ENCODE results near the gene FUT1.

- TF ChIP-seq MAX (IDR thresholded peaks at IDR 0.05; ENCODE audit: low read depth, low read length) (no peak), PKNOX1 (IDR thresholded peaks at IDR 0.05) (no peak), CEBPB (IDR thresholded peaks at IDR 0.05; ENCODE audit: borderline replicate concordance in 1 of 2, low read depth in 2 of 2, low read length in 2 of 2) (no peak), CTCF (IDR thresholded peaks at IDR 0.05 in 2 of 3, conservative IDR thresholded peaks at IDR 0.05 in 1 of 3; ENCODE audit: control insufficient read depth in 2 of 3, extremely low read depth in 1 of 3, insufficient read depth in 1 of 3, low read depth in 3 of 3, low read length in 3 of 3) (no peak), POLR2A (IDR thresholded peaks at IDR 0.05; ENCODE audit: low read depth, low read length) (no peak), JUNB (IDR thresholded peaks at IDR 0.05) (no peak)
Measured at GRCh38 chr19:48779636-48780035, 27.2 kb upstream of the FUT1 start.

Data from GM12878 (cell line).